Activated T-helper 17 cell treated with anti-CD3 and anti-CD28 coated beads, Interleukin-2, amount 50 U/mL, for 72 hours (primary cell): ENCODE results near the gene POLRMT. TPM values are rescaled to one million over a fixed set of nuclear protein-coding genes. Genes with fewer than 3 reads are reported as not detected.

Experiments
- ATAC-seq: fragments of 150-1000 bp; cut with Tn5 transposase; replicated peaks from 2 replicates; pipeline ENCODE4 v1.10.0; 2021; ENCODE audit warnings: mild to moderate bottlenecking, moderate library complexity
- H3K27ac Mint-ChIP-seq: one replicate; pipeline ENCODE4 v1.8.0; 2022; ENCODE audit warnings: mixed read lengths
- H3K27me3 Mint-ChIP-seq: one replicate; pipeline ENCODE4 v1.8.0; 2022; ENCODE audit warnings: mixed read lengths
- H3K36me3 Mint-ChIP-seq: one replicate; pipeline ENCODE4 v1.8.0; 2022; ENCODE audit warnings: low read depth, mild to moderate bottlenecking, mixed read lengths
- H3K4me1 Mint-ChIP-seq: one replicate; pipeline ENCODE4 v1.8.0; 2022; ENCODE audit warnings: mixed read lengths
- H3K4me3 Mint-ChIP-seq: one replicate; pipeline ENCODE4 v1.8.0; 2022; ENCODE audit warnings: mild to moderate bottlenecking, mixed read lengths
- H3K9me3 Mint-ChIP-seq: one replicate; pipeline ENCODE4 v1.8.0; 2022; ENCODE audit warnings: mixed read lengths
- total RNA-seq, 2 donors: library from RNA; stranded (reverse); gene quantifications; one replicate each; pipeline ENCODE4 v1.2.3, GENCODE V29; 2022

POLRMT gene
- total RNA-seq, 2 donors from 2014 or later, result 46.1 to 59.8 TPM

- H3K36me3 Mint-ChIP-seq, result peaks cover 39% of the 10 kb centered on the region
- no peaks in the 10 kb centered on the region for H3K27me3 Mint-ChIP-seq
- no peak overlapping the region for H3K27ac Mint-ChIP-seq
- no peaks in the 10 kb centered on the region for H3K9me3 Mint-ChIP-seq
- ATAC-seq, result no peak
- H3K4me1 Mint-ChIP-seq, result no peaks in the 10 kb centered on the region
- H3K4me3 Mint-ChIP-seq, result no peak overlapping the region
Observed at GRCh38 chr19:618674-619285, 14.6 kb downstream of the POLRMT start.

GRCh38 chr19:618247-618619 is 15.1 kb downstream of the POLRMT start:
- Mint-ChIP-seq H3K4me1 (no peaks in the 10 kb centered on the region), H3K27ac (no peak overlapping the region), H3K9me3 (no peaks in the 10 kb centered on the region), H3K27me3 (no peaks in the 10 kb centered on the region), H3K4me3 (no peak overlapping the region), H3K36me3 (peaks cover 35% of the 10 kb centered on the region)
- no peak for ATAC-seq

- Mint-ChIP-seq H3K4me3 (no peak overlapping the region), H3K27ac (no peak overlapping the region), H3K9me3 (no peaks in the 10 kb centered on the region), H3K36me3 (peaks cover 40% of the 10 kb centered on the region), H3K27me3 (no peaks in the 10 kb centered on the region), H3K4me1 (no peaks in the 10 kb centered on the region)
- no peak for ATAC-seq
Observed at GRCh38 chr19:617551-618246, 15.6 kb downstream of the POLRMT start.

- Mint-ChIP-seq H3K4me3 (no peak overlapping the region), H3K27ac (no peak overlapping the region), H3K27me3 (no peaks in the 10 kb centered on the region), H3K4me1 (no peaks in the 10 kb centered on the region), H3K36me3 (peaks cover 40% of the 10 kb centered on the region), H3K9me3 (no peaks in the 10 kb centered on the region)
- ATAC-seq, result no peak
Observed at GRCh38 chr19:616747-617526, 16.4 kb downstream of the POLRMT start.

GRCh38 chr19:616062-616700 is 17.2 kb downstream of the POLRMT start:
- Mint-ChIP-seq H3K27me3 (no peaks in the 10 kb centered on the region), H3K4me3 (no peak overlapping the region), H3K9me3 (no peaks in the 10 kb centered on the region), H3K4me1 (no peaks in the 10 kb centered on the region), H3K27ac (no peak overlapping the region), H3K36me3 (peaks cover 40% of the 10 kb centered on the region)
- ATAC-seq, result no peak

- no peak for ATAC-seq
- H3K4me1 Mint-ChIP-seq, result peaks cover 5% of the 10 kb centered on the region
- no peak overlapping the region for H3K27ac Mint-ChIP-seq
- H3K9me3 Mint-ChIP-seq, result no peaks in the 10 kb centered on the region
- no peak overlapping the region for H3K4me3 Mint-ChIP-seq
- H3K36me3 Mint-ChIP-seq, result peaks cover 40% of the 10 kb centered on the region
- no peaks in the 10 kb centered on the region for H3K27me3 Mint-ChIP-seq
Observed at GRCh38 chr19:615619-616018, 17.7 kb downstream of the POLRMT start.

GRCh38 chr19:613732-614567 is 19.4 kb downstream of the POLRMT start:
- H3K4me1 Mint-ChIP-seq, result peaks cover 5% of the 10 kb centered on the region
- H3K9me3 Mint-ChIP-seq, result no peaks in the 10 kb centered on the region
- no peak for ATAC-seq
- no peak overlapping the region for H3K4me3 Mint-ChIP-seq
- H3K27me3 Mint-ChIP-seq, result no peaks in the 10 kb centered on the region
- H3K36me3 Mint-ChIP-seq, result peaks cover 32% of the 10 kb centered on the region
- no peak overlapping the region for H3K27ac Mint-ChIP-seq

- H3K36me3 Mint-ChIP-seq, result peaks cover 22% of the 10 kb centered on the region
- no peak overlapping the region for H3K27ac Mint-ChIP-seq
- H3K27me3 Mint-ChIP-seq, result no peaks in the 10 kb centered on the region
- peaks cover 5% of the 10 kb centered on the region for H3K4me1 Mint-ChIP-seq
- H3K9me3 Mint-ChIP-seq, result no peaks in the 10 kb centered on the region
- ATAC-seq, result no peak
- H3K4me3 Mint-ChIP-seq, result no peak overlapping the region
Observed at GRCh38 chr19:612941-613340, 20.4 kb downstream of the POLRMT start.

- peak overlapping the region; percentile 88 for H3K27ac Mint-ChIP-seq
Observed at GRCh38 chr19:611481-611868, 21.9 kb downstream of the POLRMT start.

GRCh38 chr19:610801-611480 is 22.4 kb downstream of the POLRMT start:
- Mint-ChIP-seq H3K9me3 (no peaks in the 10 kb centered on the region), H3K27me3 (no peaks in the 10 kb centered on the region), H3K4me1 (peaks cover 5% of the 10 kb centered on the region), H3K4me3 (peak overlapping the region; percentile 79), H3K36me3 (peaks cover 15% of the 10 kb centered on the region), H3K27ac (peak overlapping the region; percentile 88)
- ATAC-seq, result peak; percentile 15

More at GRCh38 chr19:611481-611868, 21.9 kb downstream of the POLRMT start:
- H3K27me3 Mint-ChIP-seq, result no peaks in the 10 kb centered on the region
- peaks cover 15% of the 10 kb centered on the region for H3K36me3 Mint-ChIP-seq
- no peaks in the 10 kb centered on the region for H3K9me3 Mint-ChIP-seq
- peaks cover 5% of the 10 kb centered on the region for H3K4me1 Mint-ChIP-seq
- H3K4me3 Mint-ChIP-seq, result peak overlapping the region; percentile 79
- peak; percentile 91 for ATAC-seq

GRCh38 chr19:610071-610800 is 23.1 kb downstream of the POLRMT start:
- peak overlapping the region; percentile 79 for H3K4me3 Mint-ChIP-seq
- H3K27ac Mint-ChIP-seq, result peak overlapping the region; percentile 88
- H3K27me3 Mint-ChIP-seq, result no peaks in the 10 kb centered on the region
- H3K4me1 Mint-ChIP-seq, result peaks cover 5% of the 10 kb centered on the region
- ATAC-seq, result peak; percentile 1
- H3K36me3 Mint-ChIP-seq, result peaks cover 10% of the 10 kb centered on the region
- no peaks in the 10 kb centered on the region for H3K9me3 Mint-ChIP-seq

- Mint-ChIP-seq H3K27me3 (no peaks in the 10 kb centered on the region), H3K27ac (no peak overlapping the region), H3K9me3 (no peaks in the 10 kb centered on the region), H3K36me3 (peaks cover 5% of the 10 kb centered on the region), H3K4me1 (peaks cover 5% of the 10 kb centered on the region), H3K4me3 (no peak overlapping the region)
- ATAC-seq, result no peak
Observed at GRCh38 chr19:609004-609346, 24.4 kb downstream of the POLRMT start.
